ENCODE results near the gene XPO1.
"Not testable (repeated sequence)": the region's sequence is repeated elsewhere in the genome, so short reads cannot be mapped to it uniquely, and the experiment has no call there.

Gene XPO1

GRCh38 chr2:61543062-61543461 is 4.9 kb upstream of the XPO1 start:
- no peak for DNase-seq (ENCODE audit: low spot score)
- in situ Hi-C loops (cut with MboI; ENCODE audit: low pct_unique_long_range_greater_than_20kb, low sequenced_read_pairs, unreplicated experiment) = no loop called here
- no peak for TF ChIP-seq CTCF (IDR thresholded peaks at IDR 0.05; ENCODE audit: extremely low read depth, insufficient read depth, missing control alignments)

GRCh38 chr2:61540167-61540566 is 2.0 kb upstream of the XPO1 start:
- DNase-seq (ENCODE audit: low spot score); in situ Hi-C loops (cut with MboI; ENCODE audit: low pct_unique_long_range_greater_than_20kb, low sequenced_read_pairs, unreplicated experiment): not testable (repeated sequence)

GRCh38 chr2:61538920-61539520 is 864 bp upstream of the XPO1 start:
- in situ Hi-C loops (cut with MboI; ENCODE audit: low pct_unique_long_range_greater_than_20kb, low sequenced_read_pairs, unreplicated experiment) = no loop called here
- no peak for TF ChIP-seq CTCF (IDR thresholded peaks at IDR 0.05; ENCODE audit: extremely low read depth, insufficient read depth, missing control alignments)
- peak; percentile 23 for DNase-seq (ENCODE audit: low spot score)

DNA sequence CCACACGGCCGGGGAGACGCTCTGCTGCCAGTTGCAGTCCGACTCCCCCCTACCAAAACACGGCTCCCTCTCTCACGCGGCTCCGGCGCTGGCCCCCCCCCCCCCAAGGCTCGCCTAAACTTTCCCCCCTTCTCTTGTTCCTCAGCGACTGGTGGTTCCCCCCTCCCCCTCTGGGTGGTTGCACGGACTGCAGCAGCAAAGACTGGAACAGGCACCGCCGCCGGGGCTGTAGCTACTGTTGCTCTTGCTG is 281 bp downstream of the XPO1 start:
- DNase-seq (ENCODE audit: low spot score) = no peak
- in situ Hi-C loops (cut with MboI; ENCODE audit: low pct_unique_long_range_greater_than_20kb, low sequenced_read_pairs, unreplicated experiment) = no loop called here
- no peak for TF ChIP-seq CTCF (IDR thresholded peaks at IDR 0.05; ENCODE audit: extremely low read depth, insufficient read depth, missing control alignments)

DNA sequence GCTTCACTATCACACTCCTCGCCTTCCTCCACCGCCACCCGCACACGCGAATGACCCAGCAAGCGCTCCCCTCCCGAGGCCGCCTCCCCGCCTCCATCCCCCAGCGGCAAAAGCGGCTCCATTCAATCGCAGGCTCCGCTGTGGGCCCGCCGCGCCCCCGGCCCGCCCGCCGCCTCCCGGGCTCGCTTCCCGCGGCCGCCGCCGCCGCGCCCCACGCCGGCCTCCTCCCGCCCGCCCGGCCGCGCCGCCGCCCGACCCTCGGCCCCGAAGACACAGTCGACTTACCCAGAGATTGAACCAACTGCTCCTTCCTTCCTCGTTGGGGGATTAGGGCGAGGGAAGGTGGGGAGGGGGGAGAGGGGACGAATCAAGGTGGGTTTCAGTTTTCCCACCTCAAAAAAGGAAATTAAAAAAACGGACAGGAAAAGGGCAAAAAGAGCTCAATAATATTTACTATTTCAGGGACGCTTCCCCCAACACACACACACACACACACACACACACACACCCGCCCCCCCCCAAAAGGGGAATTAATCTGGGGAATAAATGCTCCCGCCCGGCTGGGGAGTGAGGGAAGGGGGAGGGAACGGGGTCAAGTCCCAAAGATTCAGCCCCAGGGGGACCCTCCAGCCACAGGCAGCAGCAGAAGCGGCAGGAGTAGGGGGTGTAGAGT is 743 bp downstream of the XPO1 start:
- TF ChIP-seq CTCF (IDR thresholded peaks at IDR 0.05; ENCODE audit: extremely low read depth, insufficient read depth, missing control alignments) = no peak
- in situ Hi-C loops (cut with MboI; ENCODE audit: low pct_unique_long_range_greater_than_20kb, low sequenced_read_pairs, unreplicated experiment) = no loop called here
- DNase-seq (ENCODE audit: low spot score) = peak; percentile 16

DNA sequence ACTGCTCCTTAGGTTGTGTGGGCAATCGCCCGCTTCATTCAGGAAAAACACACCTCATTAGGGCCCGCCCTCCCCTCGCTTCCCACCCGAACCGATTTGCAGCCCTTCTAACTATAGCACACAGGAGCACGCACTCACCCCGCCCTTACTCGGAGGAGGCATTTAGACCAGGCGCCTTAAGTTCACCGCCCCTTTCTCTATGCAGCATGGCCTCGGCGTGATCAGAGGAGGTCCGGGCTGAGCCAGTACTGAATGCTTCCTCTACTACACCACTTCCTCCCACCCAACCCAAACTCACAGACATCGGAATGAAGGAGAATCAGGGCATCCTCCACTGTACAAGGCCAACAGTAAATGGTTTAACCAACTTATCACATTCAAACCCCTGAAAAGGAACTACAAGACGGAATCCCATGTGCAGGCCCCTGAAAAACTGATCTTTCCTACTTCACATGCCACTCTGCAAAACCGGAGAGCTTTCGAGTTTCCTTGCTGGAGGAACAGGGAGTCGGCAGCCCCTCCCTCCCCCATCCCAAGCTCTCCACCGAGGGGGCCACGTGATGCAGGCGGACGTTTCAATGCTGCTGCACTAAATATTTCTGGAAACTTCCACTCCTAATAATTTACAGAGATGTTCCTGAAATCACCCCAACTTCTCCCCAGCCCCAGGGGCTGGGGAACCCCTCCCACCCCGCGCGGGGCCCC is 1.4 kb downstream of the XPO1 start:
- peak; percentile 77 for DNase-seq (ENCODE audit: low spot score)
- TF ChIP-seq CTCF (IDR thresholded peaks at IDR 0.05; ENCODE audit: extremely low read depth, insufficient read depth, missing control alignments) = no peak
- in situ Hi-C loops (cut with MboI; ENCODE audit: low pct_unique_long_range_greater_than_20kb, low sequenced_read_pairs, unreplicated experiment) = no loop called here

DNA sequence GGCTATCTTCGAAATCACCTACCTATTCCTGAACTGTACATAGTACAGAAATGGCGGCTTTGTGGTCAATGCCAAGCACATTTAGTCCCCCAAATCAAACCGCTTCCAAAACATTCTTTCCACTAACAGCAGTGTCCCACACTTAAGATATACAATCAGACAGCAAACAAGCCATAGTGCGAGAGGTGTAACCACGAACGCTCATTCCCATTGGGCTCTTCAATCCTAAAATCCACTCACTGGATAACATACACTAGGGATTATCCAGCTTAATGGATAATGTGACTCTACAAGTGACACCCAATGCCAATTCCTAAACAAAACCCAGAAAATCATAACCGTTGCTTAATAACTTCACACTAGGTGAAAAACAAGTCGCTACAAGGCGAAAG is 2.0 kb downstream of the XPO1 start:
- in situ Hi-C loops (cut with MboI; ENCODE audit: low pct_unique_long_range_greater_than_20kb, low sequenced_read_pairs, unreplicated experiment) = no loop called here
- no peak for DNase-seq (ENCODE audit: low spot score)
- no peak for TF ChIP-seq CTCF (IDR thresholded peaks at IDR 0.05; ENCODE audit: extremely low read depth, insufficient read depth, missing control alignments)

Data from GM13977 (cell line).